NCI-H774 (cell line): ENCODE measurements around the gene SPTBN4.
A peak's percentile ranks its signal among the peaks of the same experiment; 100 is the strongest.
"Not testable (repeated sequence)": the region's sequence is repeated elsewhere in the genome, so short reads cannot be mapped to it uniquely, and the experiment has no call there.

Source experiments
- DNase-seq: peaks from one replicate; lab custom pipeline; 2025; lab: John Stamatoyannopoulos, UW

SPTBN4 gene

GRCh38 chr19:40507892-40508291 lies 41.1 kb downstream of the SPTBN4 start:
- no peak for DNase-seq

DNA sequence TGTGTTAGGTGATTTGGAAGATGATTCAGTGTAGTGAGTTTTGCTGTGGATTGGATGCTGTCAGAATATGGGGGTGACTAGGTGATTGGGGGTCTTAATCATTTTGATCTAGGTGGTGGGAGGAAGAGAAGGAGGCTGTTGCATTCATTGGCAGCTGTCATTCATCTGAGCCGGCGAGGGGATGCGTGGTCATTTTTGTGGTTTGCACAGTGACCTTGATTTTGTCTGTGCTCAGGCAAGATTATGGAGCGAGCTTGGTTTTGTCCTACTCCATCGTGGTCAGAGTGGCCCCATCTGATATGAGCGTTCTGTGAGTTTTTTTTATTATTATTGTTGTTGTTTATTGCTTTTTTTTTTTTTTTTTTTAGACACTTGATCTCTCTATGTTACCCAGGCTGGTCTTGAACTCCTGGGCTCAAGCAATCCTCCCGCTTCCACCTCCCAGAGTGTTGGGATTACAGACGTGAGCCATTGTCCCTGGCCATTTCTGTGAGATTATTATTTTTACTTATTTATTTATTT lies 42.0 kb downstream of the SPTBN4 start:
- no peak for DNase-seq

DNA sequence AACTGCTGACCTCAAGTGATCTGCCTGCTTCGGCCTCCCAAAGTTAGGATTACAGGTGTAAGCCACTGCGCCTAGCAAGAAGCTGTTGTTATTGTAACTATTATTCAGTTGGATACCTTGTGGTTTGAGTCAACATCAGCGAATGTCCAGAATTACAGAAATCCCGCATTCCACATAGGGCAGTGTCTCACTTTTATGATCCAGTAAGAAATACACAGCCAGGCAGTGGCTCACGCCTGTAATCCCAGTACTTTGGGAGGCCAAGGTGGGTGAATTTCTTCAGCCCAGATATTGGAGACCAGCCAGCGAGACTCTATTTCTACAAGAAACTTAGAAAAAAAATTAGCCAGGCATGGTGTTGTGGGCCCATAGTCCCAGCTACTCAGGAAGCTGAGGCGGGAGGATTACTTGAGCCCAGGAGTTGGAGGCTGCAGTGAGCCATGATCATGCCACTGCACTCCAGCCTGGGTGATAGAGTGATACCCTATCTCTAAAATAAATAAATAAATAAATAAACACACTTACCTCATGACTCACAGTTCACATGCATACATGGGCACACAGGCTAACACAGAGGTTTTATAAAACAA lies 43.8 kb downstream of the SPTBN4 start:
- DNase-seq, result no peak

DNA sequence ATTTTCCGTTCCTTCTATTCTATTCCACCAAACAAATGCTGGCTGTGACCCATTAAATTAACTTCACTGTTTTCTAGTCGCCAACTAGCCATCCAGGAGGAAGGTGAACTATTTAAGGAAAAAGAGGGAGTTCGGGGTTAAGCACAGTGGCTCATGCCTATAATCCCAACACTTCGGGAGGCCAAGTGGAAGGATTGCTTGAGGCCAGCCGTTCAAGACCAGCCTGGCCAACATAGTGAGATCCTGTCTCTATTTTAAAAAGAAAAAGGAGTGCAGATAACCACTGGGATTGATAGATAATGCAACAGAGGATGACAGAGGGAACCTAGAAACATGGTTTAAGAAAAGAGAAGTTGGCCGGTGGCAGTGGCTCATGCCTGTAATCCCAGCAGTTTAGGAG lies 44.7 kb downstream of the SPTBN4 start:
- DNase-seq, result no peak

DNA sequence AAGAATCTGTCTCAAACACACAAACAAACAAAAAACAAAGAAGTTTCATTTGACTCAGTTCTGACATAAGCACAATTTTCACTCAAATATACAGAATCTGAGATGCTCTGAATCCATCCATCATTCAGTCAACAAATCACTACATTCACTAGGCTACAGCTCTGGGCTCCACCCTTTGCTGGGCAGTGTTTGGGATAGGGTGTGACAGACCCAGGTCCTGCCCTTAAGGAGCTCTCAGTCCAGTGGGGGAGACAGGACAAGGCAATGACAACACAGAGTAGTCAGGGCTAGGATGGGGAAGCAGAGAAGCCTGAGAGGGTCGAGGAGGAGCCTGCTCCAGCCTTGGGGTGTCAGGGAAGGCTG lies 45.3 kb downstream of the SPTBN4 start:
- no peak for DNase-seq

- no peak for DNase-seq
These were observed 45.9 kb downstream of the SPTBN4 start for GRCh38 chr19:40512473-40513344.

- DNase-seq, result no peak
These were observed 46.5 kb downstream of the SPTBN4 start for GRCh38 chr19:40513345-40513678.

GRCh38 chr19:40513741-40514315 lies 47.0 kb downstream of the SPTBN4 start:
- no peak for DNase-seq

GRCh38 chr19:40517248-40517647 lies 50.4 kb downstream of the SPTBN4 start:
- DNase-seq, result no peak

- DNase-seq, result no peak
These were observed 52.8 kb downstream of the SPTBN4 start for GRCh38 chr19:40519352-40520322.

DNA sequence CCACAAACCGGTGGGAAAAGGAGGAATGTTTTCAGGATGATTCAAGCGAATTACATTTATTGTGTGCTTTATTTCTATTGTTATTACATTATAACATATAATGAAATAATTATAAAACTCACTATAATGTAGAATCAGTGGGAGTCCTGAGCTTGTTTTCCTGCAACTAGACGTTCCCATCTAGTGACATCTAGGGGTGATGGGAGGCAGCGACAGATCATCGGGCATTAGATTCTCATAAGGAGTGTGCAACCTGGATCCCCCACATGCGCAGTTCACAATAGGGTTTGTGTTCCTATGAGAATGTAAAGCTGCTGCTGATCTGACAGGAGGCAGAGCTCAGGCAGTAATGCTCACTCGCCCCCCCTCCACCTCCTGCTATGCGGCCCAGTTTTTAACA lies 54.5 kb downstream of the SPTBN4 start:
- DNase-seq, result no peak

DNA sequence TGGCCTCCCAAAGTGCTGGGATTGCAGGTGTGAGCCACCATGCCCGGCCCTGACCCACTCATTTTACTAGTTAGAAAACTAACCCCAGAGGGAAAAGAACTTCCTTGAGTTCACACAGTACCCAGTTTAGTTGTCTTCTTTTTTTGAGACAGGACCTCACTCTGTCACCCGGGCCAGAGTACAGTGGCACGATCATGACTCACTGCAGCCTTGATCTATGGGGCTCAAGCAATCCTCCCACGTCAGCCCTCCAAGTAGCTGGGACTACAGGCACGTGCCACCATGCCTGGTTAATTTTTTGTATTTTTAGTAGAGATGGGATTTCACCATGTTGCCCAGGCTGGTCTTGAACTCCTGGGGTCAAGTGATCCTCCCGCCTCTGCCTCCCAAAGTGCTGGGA lies 55.1 kb downstream of the SPTBN4 start:
- not testable (repeated sequence) for DNase-seq

DNA sequence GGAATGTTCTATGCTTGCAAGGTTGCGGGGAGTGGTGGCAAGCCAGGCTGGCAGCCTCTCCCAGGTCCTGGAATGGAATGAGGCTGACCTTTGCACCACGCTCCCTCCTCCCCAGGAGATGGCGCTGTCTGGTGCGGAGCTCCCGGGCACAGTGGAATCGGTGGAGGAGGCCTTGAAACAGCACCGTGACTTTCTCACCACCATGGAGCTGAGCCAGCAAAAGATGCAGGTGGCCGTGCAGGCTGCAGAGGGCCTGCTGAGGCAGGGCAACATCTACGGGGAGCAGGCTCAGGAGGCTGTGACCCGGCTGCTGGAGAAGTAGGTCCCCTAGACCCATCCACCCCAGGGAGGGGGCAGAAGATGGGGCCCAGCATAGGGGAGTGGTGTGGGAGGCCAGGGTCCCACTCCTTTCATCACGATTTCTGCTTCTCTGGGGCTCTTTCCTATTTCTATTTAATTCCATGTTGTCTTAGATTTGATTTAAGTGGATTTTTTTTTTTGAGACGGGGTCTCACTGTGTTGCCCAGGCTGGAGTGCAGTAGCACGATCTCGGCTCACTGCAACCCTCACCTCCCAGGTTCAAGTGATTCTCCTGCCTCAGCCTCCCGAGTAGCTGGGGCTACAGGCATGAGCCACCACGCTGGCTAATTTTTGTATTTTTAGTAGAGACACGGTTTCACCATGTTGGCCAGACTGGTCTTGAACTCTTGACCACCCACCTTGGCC lies 56.7 kb downstream of the SPTBN4 start:
- DNase-seq, result peak; percentile 62

DNA sequence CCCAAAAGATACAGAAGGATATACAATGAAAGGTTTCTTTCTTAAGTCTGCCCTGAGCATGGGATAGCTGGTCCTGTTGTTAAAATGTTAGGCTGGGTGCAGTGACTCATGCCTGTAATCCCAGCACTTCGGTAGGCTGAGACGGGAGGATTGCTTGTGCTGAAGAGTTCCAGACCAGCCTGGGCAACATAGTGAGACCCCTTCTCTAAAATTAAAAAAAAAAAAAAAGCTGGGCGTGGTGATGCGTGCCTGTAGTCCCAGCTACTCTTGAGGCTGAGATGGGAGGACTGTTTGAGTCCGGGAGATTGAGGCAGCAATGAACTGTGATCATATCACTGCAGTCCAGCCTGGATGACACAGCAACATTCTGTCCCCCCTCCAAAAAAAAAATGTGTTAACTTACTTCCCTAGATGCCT lies 57.3 kb downstream of the SPTBN4 start:
- DNase-seq, result no peak

GRCh38 chr19:40524655-40525054 lies 57.9 kb downstream of the SPTBN4 start:
- DNase-seq, result no peak

- DNase-seq, result no peak
These were observed 58.6 kb downstream of the SPTBN4 start for GRCh38 chr19:40525234-40526051.

GRCh38 chr19:40528078-40528477 lies 61.3 kb downstream of the SPTBN4 start:
- DNase-seq, result no peak

- DNase-seq, result no peak
These were observed 61.8 kb downstream of the SPTBN4 start for GRCh38 chr19:40528533-40529092.

DNA sequence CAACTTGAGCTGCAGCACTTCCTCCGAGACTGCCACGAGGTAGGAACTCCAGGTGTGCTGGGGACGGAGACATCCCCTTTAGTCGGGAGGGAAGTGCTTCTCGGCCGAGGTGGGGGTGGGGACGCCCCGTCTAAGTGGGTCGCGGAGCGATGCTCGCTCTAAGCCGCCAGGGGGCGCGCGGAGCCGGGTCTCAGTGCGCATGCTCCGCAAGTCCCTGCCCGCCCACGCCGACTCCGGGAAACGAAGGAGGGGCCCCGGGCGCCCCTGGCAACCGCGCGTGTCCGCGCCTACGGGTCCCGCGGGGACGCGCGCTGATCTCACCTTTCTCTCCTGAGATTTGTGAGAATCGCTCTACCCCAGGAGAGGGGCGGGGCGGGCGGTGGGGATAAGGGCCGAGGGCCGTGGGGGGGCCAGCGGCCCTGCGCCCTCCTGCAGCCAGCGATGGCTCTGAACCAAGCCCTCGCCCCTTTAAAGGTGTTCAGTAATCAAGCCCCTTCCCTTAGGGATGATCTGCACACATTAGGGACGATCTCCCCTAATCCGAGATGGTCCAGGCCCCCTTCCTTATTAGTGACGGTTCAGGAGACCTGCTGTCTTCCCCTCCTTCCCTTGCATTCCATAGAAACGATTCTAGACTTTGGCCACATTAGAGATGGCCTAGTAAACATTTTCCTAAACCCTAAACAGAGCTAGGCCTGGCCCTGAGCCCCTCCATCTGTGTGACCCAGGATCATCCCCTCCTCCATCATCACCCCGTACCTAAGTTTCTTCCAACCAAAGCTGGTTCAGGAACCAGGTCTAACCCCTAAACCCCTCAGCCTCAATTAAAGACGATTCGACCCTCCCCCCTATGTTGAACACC lies 62.5 kb downstream of the SPTBN4 start:
- DNase-seq, result peak; percentile 91
